HG03095 (cell line): Measurements from ENCODE around the gene PDK1.

ENCODE experiments used
- ATAC-seq: cut with Tn5 transposase; IDR thresholded peaks from one replicate; pipeline ENCODE4 v1.9.1; 2021; ENCODE audit warnings: moderate library complexity; ENCODE audit not compliant: unreplicated experiment

The PDK1 gene

DNA sequence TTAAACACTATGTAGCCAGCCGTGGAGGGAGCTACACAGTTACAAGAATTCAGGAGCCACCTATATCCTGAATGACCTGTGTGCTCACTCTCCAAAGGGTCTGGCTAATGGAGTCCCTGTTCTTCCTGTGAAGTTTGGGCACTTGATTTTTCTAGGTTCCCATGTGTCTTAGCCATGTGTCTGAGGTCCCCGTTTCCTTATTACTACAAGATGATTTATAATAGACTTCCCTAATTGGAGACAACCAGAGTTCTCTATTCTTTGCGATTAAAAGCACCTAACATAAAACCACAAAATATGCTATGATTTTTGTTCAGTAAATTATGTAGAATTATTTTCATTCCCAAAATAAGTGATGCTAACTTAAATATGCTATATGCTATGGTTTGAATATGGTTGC lies 83.4 kb downstream of the PDK1 start:
- no peak for ATAC-seq

DNA sequence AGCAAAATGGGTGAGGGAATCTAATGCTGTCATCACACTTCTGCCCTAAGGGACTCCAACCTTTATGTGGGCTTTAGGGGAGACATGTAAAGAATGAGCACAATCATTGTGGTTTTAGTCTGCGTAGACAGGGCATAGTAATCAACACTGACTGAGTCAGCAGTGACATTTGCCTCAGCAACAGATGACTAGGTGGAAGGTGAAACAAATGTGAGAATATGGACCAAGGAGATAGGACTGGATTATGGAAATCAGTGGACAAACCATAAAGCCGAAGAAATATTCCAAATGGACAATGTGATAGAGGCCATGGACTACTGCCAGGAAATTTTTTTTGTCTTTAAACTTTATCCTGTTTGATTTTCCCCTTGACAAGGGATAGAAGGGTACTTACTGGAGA lies 83.9 kb downstream of the PDK1 start:
- ATAC-seq, result no peak

DNA sequence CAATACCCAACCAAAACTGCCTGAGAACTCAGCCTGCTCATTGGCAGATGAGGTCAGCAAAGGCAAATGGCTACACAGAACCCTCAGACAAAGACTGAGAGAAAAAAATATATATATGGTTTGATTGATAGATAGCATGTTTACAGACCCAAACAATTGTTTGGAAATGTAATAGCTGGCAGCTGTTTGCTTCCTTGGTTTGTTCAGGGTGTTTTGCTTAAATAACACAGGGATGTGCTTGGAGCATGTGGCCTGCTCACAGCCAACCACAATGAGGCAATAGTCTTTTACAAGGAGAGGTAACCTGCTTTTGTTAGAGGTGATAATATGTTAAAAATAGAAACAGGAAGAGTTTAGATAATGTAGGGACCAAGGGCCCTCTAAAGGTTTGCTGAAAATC lies 84.5 kb downstream of the PDK1 start:
- ATAC-seq, result no peak

DNA sequence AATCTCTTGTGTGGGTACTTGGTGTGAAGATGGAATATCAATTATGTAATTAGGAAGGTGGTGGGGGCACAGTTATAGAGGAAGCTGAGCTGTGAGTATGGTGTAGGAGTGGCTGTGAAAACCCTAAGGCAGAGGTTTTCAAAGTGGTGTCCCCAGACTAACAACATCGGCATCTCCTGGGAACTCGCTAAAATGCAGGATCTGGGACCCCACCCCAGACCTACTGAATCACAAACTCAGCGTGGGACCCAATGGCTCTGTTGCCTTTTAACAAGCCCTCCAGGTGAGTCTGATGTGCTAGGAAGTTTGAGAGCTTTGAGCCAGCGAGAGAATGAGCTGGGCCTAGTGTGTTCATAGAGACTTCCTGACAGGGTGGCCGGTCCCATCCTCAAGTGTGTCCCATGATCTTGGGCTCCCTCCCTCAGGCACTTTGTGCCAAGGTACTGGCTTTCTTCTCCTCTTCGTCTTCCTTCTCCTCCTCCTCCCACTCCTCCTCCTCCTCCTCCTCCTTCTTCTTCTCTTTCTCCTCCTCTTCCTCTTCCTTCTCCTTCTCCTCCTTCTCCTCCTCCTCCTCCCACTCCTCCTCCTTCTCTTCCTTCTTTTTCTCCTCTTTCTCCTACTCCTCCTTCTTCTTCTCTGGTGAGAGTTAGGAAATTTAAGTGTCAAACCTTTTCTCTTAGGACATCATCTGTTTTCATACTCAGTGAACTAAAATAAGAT lies 86.6 kb downstream of the PDK1 start:
- no peak for ATAC-seq

DNA sequence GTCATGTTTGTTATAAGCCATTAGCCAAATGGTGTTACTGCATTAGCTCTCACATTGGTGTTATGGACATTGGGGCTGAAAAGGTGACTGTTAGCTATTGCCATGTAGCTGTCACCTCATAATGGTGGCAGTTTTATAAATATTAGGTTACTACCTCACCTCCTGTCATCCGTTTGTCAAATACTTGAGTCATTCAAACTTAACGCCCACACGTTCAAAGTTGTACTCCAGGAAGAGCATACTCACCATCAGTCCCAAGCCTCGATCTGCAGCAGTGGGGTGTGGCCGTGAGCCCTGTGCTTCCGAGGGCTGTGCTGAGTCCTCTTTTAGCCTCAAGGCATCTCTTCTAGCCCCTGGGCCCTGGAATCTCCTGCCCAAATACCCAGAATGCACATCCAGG lies 87.3 kb downstream of the PDK1 start:
- no peak for ATAC-seq

DNA sequence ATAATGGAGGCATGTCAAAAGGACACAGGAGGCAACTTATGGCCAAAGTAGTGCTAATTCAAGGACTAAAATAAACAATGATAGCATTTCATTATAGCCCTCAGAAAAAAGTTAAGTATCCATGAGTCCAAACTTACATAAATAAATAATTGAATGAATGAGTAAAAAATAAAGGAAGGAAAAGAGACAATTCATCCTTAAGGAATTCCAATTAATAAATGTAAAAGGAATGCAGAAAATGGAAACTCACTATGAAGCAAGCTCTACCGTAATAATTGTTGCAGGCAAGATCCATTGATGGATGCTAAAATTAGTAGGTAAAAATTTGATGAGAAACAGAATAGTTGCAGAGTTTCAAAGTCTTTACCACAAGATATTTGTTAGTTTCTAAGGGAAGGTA lies 91.5 kb downstream of the PDK1 start:
- no peak for ATAC-seq

DNA sequence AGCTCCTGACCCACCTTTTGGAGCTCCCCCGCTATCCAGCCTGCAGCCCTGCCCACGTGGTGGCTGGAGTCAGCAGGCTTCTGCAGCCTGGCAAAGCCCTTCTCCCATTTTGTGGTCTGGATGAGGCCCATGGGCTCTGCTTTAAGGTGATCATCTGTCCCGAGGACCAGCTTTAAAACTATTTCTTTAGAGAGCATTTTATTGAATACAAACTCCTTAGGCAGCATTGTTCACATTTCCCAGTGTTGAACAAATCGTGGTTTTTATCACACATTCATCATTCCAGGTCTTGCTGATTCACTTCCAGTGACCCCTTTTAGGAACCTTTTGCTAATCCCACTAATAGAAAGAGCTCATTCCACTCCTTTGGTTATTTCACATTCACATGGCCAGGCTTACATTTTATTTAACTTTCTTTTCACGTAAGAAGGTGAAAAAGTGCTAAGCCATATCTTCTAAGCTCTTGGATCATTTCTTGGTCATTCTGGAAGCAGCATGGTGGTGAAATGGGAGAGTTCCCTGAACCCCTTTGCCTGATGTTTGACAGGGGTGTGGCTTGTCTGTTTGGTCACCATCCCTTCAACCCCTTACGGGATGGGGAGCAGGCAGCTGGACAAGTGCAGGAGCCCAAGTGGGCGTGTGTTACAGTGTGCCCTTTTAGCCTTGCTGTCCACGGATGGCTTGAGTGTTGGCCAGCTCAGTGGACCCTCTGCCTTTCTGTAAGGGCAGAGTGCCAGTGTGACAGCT lies 99.4 kb downstream of the PDK1 start:
- no peak for ATAC-seq

DNA sequence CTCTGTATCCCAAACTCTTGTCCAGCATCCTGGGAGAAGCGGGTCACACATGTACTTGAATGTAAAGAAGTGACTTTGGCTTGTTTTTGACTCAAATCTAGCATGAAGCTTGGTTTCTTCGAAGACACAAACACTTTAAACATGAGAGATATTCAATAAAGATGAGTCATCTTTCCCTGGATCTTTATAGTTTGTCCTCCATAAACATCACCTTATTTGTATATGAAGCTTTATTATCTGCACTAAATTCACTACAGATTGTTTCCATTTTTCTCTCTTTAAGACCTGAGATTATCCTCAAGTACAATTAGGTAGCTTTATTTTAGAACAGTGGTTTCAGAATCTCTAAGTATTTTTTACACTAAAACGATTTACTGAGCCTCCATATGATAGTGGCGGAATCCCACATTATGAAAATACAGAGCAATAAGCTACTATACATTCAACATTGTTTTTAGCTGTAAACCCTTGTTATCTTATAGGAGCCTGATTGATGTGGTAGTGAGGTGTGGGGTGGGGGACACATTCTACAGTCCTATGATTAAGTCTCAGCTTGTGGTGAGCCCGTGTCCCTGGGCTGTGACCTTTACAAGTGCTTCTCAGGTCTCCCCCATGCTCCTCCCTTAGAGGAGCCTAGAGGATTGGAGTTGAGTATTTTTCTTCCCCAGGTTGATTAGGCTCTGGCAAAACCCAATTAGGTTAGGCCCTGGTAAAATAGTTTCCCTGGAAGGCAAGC lies 100.1 kb downstream of the PDK1 start:
- no peak for ATAC-seq
